ENCODE results near the gene AOPEP.
"Not testable (repeated sequence)": the region's sequence is repeated elsewhere in the genome, so short reads cannot be mapped to it uniquely, and the experiment has no call there.

The AOPEP gene

DNA sequence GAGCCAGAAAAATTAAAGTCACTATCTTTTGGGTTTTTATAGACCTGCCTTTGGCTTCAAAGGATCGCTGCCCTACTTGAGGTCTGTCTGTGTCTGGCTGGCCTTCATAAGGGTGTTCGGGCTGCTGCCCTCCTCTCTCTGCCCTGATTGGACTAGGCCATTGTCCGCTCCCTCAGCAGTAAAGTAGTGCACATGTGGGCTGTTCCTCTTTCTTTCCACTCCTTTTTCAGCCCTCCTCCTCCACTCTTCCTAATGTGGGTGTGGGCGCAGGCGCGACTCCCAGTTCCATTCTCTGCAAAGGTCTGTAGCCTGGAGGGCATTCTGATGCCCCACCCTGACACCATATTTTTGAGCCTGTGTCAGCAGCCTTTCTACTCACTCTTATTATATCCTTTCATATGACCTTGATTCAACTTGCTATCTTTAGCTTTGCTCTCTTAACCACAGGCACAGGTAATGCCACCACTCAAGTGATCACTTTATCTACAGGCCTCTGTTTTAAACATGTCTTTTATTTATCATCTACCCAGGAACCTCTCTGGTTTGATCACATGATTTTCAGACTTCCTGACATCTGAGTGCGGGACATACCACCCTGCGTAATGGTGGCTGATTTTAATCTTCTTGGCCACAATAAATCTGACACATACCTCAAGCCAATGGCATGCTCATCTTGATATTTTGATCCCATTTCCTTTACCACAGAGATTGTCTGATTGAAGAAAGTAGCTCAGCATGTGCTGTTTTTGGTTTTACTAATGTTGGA is 144.5 kb downstream of the AOPEP start:
- DNase-seq (ENCODE audit: low read depth, low spot score): no peak

GRCh38 chr9:94872083-94872833 is 145.8 kb downstream of the AOPEP start:
- no peak for DNase-seq (ENCODE audit: low read depth, low spot score)

DNA sequence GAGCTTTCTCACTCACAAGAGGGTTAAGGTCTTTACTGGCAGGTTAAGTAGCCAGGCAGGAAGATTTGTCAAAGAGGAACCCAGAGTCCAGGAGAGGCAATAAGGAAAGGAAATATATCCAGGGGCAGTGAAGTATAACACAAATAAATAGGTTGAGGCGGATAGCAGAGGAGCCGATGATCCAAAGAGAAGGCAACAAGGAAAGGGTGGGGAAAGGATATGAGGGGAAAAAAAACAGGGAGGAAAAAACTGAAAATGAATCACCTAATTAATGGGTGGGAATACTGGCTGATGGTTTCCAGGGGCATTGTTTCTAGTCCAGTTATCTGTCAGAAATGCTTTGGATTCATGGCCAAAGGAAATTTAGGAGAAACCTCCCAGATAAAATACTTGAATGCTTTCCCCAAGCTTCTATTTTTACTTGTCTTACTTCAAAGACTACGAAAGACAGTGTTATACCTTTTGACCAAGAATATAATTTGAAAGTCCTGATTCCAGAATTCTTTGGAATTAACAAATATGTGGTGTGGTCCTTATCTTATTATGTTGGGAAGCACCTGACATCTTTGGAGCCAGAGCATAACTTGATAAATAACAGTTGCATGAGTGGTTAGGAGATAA is 146.5 kb downstream of the AOPEP start:
- no peak for DNase-seq (ENCODE audit: low read depth, low spot score)

- no peak for DNase-seq (ENCODE audit: low read depth, low spot score)
These were observed 147.8 kb downstream of the AOPEP start for GRCh38 chr9:94874316-94874715.

DNA sequence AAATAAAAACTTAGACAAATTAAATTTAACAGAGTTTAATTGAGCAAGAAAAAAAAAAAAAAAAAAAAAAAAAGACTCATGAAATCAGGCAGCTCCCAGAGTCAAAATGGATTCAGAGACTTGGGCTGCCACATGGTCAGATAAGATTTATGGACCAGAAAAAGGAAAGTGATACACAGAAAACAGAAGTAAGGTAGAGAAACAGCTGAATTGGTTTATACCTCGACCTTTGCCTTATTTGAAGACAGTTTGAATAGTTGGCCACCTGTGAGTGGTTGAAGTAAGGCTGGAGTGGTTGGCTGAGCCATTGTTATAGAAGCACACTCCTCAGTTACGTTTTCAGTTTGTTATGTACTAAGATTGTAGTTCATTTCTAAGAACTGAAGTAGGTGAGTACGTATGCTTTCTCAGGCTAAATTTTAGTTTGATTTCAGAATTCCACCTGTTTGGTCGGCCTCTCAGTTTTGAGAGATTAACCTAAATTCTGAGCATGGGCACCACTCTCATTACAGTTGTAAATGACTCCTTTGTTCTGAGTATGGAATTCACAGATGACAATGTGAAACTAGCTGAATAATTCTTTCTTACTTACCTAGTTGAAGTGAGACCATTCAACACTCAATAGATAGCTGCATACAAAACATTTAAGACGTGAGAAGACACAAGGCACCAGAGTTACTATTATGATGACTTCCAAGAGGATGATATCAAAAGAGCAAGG is 149.0 kb downstream of the AOPEP start:
- DNase-seq (ENCODE audit: low read depth, low spot score): no peak

DNA sequence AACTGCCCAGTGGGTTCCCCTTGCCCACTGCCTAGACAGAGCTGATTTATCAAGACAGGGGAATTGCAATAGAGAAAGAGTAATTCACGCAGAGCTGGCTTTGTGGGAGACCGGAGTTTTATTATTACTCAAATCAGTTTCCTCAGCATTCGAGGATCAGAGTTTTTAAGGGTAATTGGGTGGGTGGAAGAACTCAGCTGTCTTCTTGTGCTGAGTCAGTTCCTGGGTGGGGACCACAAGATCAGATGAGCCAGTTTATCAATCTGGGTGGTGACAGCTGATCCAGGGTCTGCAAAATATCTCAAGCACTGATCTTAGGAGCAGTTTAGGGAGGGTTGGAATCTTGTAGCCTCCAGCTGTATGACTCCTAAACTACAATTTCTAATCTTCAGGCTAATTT is 152.3 kb downstream of the AOPEP start:
- not testable (repeated sequence) for DNase-seq (ENCODE audit: low read depth, low spot score)

DNA sequence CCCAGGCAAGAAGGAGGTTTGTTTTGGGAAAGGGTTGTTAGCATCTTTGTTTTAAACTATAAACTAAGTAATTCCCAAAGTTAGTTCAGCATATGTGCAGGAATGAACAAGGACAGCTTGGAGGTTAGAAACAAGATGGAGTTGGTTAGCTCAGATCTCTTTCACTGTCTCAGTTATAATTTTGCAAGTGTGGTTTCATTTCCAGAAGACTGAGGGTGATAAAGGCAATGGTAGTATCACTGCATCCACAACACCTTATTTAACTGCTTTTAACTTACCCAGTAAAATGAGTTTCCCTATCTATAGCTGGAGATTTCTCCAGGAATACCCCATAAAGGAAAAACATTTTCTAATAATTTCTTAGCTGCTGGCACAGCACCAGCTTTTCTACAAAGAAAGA is 152.7 kb downstream of the AOPEP start:
- no peak for DNase-seq (ENCODE audit: low read depth, low spot score)

DNA sequence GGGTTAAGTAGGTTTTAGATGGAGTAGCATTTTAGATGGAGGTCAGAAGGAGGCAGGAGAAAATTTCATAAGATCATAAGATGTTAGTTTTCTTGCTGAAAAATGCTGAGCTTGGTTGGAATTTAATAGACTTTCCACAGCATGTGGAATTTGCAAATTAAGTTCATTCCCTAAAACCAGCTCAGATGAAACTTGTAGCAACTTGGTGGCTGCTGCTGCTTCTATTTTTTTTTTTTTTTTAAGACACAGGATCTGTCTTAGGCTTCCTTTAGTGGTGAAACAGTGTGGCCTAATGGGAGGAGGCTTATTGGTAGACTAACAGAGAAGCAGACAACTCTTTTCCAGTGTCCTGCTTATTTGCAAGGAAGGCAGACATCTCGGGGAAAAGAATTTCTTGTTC is 154.5 kb downstream of the AOPEP start:
- DNase-seq (ENCODE audit: low read depth, low spot score): no peak

DNA sequence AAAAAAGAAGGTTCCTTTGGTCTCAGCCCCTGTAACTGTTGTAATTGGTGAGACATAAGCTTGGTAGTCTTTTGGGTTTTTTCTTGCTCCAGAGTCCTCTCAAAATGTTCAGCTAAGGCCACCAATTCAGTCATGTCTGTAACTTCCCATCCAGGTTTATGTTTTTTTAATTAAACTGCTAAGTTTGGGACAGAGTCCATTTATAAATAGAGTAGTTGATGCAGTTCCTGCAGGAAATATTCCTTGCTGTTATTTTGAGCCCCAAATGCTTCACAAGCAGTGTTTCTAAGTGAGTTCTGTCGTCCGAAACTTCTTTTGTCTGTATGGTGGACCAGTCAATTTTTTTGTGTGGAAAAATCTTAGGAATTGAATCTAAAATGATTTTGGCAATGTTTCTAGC is 155.0 kb downstream of the AOPEP start:
- DNase-seq (ENCODE audit: low read depth, low spot score): no peak

DNA sequence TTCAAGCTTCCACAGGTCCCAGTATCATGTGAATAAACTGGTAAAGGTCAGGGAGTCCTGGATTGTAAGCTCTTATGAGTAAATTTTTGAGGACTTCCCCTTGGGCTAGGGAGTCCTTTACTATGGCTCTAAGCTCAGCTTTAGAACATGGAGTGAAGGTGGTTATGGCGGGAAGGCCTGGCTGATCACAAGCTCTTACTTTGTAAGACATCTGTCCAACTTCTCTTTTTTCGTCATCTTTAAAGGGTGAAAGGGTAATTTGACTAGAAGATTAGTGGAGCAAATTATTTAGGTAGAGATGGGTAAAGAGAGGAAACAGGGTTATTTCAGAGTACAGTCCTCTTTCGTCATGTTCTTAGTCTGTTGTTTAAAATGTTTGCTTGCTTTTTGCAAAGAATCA is 155.4 kb downstream of the AOPEP start:
- no peak for DNase-seq (ENCODE audit: low read depth, low spot score)

- no peak for DNase-seq (ENCODE audit: low read depth, low spot score)
These were observed 156.6 kb downstream of the AOPEP start for GRCh38 chr9:94882966-94883641.

DNA sequence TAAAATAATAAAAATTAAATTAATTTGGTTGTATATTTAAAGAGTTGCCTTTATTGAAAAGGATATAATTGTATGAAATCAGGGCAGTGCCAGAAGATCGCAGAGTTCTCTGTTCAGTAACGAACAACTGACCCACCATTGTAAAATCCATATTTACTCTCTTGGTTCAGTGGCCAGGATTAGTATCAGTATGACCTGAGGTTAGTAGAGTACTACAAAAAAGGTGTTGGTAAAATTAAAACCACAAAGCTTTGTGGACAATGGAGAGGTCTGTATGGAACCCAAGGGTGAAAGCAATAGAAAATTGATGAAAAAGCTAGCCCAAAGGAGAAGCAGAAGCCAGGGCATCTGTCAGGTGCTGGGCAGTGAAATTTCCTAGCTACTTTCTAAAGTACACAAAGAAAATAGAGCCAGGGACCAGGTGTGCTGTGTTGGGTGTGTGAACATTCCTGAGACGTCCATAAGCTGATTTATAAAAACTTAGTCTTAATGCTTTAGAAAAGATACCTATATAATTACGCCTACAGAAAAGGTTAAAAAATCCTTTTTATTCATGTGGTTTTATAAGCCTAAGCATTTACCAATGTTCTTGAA is 159.5 kb downstream of the AOPEP start:
- DNase-seq (ENCODE audit: low read depth, low spot score): no peak

DNA sequence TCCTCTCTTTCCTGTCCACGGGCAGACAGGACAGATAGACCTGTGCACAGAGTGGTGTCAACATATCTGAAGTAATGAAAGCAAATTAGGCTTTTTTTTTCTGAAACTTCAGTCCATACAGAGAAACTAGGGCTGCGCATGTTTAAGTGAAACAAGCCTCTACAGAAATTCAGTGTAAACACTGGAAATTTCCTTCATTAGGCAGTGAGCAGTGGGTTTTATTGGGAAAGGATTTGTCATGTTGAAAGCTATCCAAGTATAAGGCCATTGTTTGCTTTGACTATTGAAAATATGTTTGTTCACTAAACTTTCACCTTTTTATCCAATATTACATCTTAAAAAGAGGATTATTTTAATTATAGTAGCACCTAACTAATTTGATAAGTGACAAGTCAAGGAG is 161.2 kb downstream of the AOPEP start:
- DNase-seq (ENCODE audit: low read depth, low spot score): no peak

DNA sequence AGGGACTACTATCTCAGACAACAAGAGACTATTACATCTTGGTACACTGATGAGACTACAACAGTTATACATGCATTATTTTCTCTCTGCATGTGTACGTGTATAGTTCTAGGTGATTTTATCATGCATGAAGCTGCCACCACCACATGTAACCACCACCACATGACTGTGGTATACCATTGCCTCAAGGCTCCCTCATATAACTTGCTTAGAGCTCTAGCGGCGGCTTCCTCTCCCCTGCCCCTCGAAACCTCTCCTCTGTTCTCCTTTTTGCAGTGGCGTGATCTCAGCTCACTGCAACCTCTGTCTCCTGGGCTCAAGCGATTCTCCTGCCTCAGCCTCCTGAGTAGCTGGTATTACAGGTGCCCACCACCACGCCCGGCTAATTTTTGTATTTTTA is 162.3 kb downstream of the AOPEP start:
- no peak for DNase-seq (ENCODE audit: low read depth, low spot score)

GRCh38 chr9:94889628-94890027 is 163.1 kb downstream of the AOPEP start:
- DNase-seq (ENCODE audit: low read depth, low spot score): no peak

- DNase-seq (ENCODE audit: low read depth, low spot score): no peak
These were observed 164.7 kb downstream of the AOPEP start for GRCh38 chr9:94891183-94891582.

DNA sequence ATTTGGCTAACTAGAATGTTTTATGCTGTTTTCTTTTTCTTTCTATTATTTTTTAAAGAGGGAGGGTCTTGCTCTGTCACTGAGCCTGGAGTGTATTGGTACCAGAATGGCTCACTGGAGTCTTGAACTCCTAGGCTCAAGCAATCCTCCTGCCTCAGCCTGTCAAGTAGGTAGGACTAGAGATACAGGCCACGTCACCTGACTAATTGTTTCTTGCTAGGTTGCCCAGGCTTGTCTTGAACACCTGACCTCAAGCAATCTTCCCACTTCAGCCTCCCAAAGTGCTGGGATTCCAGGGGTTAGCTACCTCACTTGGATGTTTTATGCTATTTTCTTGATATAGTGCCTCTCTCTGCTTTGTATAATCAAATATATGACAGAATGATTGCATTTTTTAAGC is 166.2 kb downstream of the AOPEP start:
- no peak for DNase-seq (ENCODE audit: low read depth, low spot score)

DNA sequence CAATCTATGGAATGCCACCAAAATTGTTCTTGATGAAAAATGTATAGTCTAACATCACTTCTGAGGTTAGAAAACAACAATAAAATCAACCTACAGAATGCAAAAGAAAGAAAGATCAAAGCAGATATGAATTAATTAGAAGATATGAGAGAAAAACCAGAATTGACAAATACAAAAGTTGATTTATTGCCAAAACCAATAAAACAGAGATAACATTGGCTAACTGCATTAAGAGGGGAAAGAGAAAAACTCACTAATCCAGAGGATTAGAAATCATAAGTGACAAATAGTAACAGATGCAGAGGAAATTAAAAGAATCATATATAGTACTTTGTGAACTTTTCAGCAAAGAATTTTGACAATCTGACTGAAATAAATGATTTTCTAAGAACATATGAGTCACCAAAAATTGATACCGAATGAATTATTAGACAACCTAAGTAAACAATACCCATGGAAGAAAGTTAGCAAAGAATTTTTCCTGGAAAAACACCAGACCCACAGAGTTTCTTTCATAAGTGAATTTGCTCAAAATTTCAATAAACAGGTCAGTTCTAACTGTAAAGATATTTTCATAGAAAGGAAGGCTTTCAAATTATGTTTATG is 167.7 kb downstream of the AOPEP start:
- DNase-seq (ENCODE audit: low read depth, low spot score): no peak

- DNase-seq (ENCODE audit: low read depth, low spot score): no peak
These were observed 169.2 kb downstream of the AOPEP start for GRCh38 chr9:94895668-94896067.

DNA sequence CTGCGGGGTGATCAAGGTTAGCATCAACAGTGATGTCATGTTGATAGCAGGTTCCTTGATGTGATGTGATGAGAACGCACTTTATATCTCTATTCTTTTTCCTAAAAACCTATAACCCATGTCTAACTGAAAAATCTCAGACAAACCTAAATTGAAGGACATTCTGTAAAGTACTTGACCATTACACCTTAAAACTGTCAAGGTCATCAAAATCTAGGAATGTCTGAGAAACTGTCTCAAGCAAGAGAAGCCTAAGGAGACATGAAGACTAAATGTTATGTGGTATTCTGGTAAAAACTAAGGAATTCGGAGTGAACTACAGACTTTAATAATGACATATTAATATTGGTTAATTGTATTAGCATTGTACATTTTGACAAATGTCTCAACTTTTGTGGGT is 170.0 kb downstream of the AOPEP start:
- no peak for DNase-seq (ENCODE audit: low read depth, low spot score)

All from brain pericyte (primary cell).